Activated naive CD8-positive, alpha-beta T cell treated with anti-CD3 and anti-CD28 coated beads, Interleukin-2, amount 50 U/mL, for 16 hours (primary cell): ENCODE results near the gene SLC16A10.
"Not testable (repeated sequence)": the region's sequence is repeated elsewhere in the genome, so short reads cannot be mapped to it uniquely, and the experiment has no call there.

ENCODE experiments used
- DNase-seq: peaks from one replicate; pipeline ENCODE4 v3.0.0-alpha.2; 2020; ENCODE audit warnings: low read depth, low spot score

Gene SLC16A10

DNA sequence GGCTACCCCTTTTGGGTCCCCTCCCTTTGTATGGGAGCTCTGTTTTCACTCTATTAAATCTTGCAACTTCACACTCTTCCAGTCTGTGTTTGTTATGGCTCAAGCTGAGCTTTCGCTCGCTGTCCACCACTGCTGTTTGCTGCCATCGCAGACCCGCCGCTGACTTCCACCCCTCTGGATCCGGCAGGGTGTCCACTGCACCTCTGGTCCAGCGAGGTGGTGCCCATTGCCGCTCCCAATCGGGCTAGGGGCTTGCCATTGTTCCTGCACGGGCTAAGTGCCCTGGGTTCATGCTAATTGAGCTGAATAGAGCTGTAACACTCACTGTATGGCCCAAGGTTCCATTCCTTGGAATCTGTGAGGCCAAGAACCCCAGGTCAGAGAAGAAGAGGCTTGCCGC is 43.7 kb downstream of the SLC16A10 start:
- not testable (repeated sequence) for DNase-seq

DNA sequence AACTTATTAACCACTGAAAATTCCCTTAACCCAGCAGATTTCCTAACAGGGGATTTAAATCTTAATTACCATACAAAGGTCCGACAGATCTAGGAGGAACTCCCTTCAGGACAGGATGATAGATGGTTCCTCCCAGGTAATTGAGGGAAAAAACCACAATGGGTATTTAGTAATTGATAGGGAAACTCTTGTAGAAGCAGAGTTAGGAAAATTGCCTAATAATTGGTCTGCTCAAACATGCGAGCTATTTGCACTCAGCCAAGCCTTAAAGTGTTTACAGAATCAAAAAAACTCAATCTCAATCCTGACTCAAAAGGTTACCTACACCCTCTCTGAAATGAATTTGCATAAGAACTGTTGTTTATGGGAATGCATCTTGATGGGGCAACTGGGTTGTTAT is 45.4 kb downstream of the SLC16A10 start:
- not testable (repeated sequence) for DNase-seq

- DNase-seq: not testable (repeated sequence)
These were observed 47.0 kb downstream of the SLC16A10 start for GRCh38 chr6:111134236-111134869.

- not testable (repeated sequence) for DNase-seq
These were observed 50.3 kb downstream of the SLC16A10 start for GRCh38 chr6:111137489-111138093.

- DNase-seq: no peak
These were observed 60.1 kb downstream of the SLC16A10 start for GRCh38 chr6:111147440-111147839.

DNA sequence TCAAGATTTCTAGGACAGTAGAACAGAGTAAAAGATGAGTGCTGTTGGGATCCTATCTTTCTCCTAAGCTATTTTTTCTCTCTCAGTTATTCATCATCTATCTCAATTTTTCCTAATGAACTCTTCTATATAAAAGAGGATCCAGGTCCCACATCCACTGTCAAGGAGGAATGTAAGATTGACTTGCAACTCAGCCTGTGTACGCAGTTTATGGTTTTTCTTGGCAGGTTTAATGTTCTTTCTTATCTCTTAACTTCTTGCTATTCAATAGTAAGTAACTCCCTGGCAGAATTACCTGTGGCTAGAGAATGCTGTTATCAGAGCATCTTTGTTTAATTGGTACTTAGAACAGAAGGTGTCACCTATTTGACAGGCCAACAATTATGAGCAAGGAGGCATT is 60.8 kb downstream of the SLC16A10 start:
- no peak for DNase-seq

GRCh38 chr6:111150577-111150976 is 63.3 kb downstream of the SLC16A10 start:
- DNase-seq: no peak

GRCh38 chr6:111154981-111155380 is 67.7 kb downstream of the SLC16A10 start:
- no peak for DNase-seq

DNA sequence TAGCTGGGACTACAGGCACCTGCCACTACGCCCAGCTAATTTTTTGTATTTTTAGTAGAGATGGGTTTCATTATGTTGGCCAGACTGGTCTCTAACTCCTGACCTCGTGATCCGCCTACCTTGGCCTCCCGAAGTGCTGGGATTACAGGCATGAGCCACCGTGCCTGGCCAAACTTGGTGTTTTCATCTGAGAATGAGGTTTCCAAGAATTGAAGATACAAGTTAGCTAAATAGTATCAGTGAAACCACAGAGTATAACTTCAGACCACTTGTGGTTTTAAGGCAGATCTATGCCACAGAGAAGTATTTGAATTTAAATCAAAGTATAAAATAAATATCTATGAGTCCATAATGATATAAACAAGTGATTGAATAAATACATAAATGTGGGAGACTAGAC is 70.1 kb downstream of the SLC16A10 start:
- DNase-seq: no peak

DNA sequence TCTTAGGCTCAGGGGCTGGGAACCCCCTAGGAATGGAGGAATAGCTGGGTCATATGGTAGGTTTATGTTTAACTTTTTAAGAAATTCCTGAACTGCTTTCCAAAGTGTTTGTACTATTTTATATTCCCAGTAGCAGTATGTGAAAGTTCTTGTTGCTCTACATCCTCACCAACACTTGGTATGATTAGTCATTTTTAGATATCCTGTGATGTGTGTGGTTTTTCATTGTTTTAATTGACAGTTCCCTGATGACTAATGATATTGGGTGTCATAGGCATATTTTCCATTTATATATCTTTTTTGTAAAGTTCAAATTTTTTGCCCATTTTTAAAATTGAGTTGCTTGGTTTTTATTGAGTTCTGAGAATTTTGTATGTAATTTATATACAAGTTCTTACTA is 72.3 kb downstream of the SLC16A10 start:
- DNase-seq: no peak

DNA sequence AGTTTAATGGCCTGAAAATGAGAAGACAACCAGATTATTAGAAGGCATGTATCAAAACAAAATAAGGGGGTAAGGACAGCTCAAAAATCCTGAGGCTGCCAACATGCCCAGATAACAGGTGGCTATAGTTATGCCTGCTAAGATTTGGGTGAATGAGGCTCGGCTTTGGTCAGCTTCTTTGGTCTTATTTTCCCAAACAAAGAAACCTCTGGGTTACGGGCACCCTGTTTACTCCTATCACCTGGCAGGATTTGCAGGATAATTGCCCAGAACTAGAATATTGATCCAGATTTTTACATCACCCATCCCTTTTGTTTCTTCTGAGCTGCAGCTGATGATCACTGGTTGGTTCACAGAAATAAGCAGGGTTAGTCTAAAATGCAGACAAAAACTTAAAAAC is 74.3 kb downstream of the SLC16A10 start:
- no peak for DNase-seq

DNA sequence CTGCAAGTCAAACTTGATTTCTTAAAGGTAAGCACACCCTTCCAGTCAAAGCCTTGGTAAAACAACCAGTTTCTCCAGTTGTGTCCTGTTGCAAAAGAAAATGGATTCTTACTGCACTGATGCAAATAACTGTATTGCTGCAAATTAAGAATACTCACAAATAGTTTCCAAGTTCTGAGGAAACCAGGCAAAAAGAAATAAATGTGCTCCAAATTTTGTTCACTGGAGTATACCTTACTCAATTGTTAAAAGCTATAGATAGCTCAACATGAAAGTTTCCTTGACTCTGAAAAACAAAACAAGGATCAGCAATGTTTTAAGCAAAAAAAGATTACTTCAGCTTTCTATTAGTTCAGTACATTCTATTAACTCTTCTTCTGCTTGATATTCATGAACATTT is 75.2 kb downstream of the SLC16A10 start:
- DNase-seq: no peak

GRCh38 chr6:111171577-111172400 is 84.5 kb downstream of the SLC16A10 start:
- no peak for DNase-seq

DNA sequence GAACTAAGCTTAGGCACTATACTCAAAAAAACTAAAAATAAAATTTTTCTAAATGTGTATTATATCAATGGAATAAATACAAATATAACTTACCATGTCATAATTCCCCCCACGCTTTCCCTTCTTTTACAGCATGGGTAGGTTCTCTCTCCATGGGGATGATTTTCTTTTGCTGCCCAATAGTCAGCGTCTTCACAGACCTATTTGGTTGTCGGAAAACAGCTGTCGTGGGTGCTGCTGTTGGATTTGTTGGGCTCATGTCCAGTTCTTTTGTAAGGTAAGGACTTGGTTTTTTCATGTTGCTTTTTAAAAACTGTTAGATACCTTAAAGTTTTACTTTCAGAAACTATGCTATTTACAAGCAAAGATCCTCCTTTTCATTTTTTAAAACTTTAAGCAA is 85.3 kb downstream of the SLC16A10 start:
- no peak for DNase-seq

GRCh38 chr6:111173341-111173740 is 86.0 kb downstream of the SLC16A10 start:
- no peak for DNase-seq

DNA sequence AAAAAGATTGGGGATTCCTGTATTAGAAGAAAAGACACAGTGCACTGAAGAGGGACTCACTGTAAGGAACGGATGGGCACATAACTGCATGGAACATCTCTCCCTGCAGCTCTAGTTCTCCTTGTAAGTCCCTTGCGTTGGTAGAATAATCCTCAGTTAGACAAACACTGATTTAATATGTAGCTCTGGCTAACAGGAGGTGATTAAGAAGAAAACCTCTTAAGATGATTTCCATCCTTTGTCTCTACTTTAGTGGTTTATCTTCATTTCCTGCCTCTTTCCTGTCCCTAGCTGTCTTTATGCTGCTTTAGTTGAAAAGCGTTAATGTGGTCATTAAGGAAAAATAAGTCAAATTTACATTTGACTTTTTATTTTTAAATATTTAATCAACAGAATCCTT is 86.6 kb downstream of the SLC16A10 start:
- no peak for DNase-seq

- DNase-seq: no peak
These were observed 87.8 kb downstream of the SLC16A10 start for GRCh38 chr6:111175109-111175508.

GRCh38 chr6:111176038-111176759 is 88.9 kb downstream of the SLC16A10 start:
- no peak for DNase-seq

- no peak for DNase-seq
These were observed 89.4 kb downstream of the SLC16A10 start for GRCh38 chr6:111176760-111177099.

GRCh38 chr6:111177131-111177530 is 89.8 kb downstream of the SLC16A10 start:
- DNase-seq: no peak

- DNase-seq: no peak
These were observed 96.6 kb downstream of the SLC16A10 start for GRCh38 chr6:111183702-111184517.
